Dermis lymphatic vessel endothelial cell (primary cell): Measurements from ENCODE around the gene OR8B2. TPM values are rescaled to one million over a fixed set of nuclear protein-coding genes. Genes with fewer than 3 reads are reported as not detected.

ENCODE experiments used
- total RNA-seq: library from RNA; depleted of rRNA; stranded (reverse); fragments of >200 nt; gene quantifications from 2 replicates; pipeline ENCODE4 v1.2.1, GENCODE V29; 2014

Gene OR8B2
- not detected in 2 replicates for total RNA-seq

GRCh38 chr11:124384399-124384798, at the start of gene OR8B2:
TSS of gene OR8B2 (minus strand) at chr11:124384499. CDS start at chr11:124383343, 1,156 bp downstream.

GRCh38 chr11:124424384-124424921, 40.2 kb upstream of the OR8B2 start, which contains the start of gene OR8B4:
TSS of gene OR8B4 (minus strand) at chr11:124424871. CDS start at chr11:124424871, 0 bp downstream.

GRCh38 chr11:124398924-124399323, 14.6 kb upstream of the OR8B2 start, which contains the start of gene OR8B3:
TSS of gene OR8B3 (minus strand) at chr11:124399024. CDS start at chr11:124397351, 1,673 bp downstream.

Other genes with a start within 250 kb of the OR8B2 start
- gene OR10D3, start 201.2 kb downstream of the OR8B2 start, total RNA-seq, result not detected in 2 replicates
- gene OR8G1, start 143.4 kb downstream of the OR8B2 start, total RNA-seq, result not detected in 2 replicates
- not detected in 2 replicates for gene OR8G5, start 128.1 kb downstream of the OR8B2 start, total RNA-seq
- not detected in 2 replicates for gene OR8D1, start 70.5 kb downstream of the OR8B2 start, total RNA-seq
- not detected in 2 replicates for gene OR8D2, start 64.3 kb downstream of the OR8B2 start, total RNA-seq
- not detected in 2 replicates for gene OR8B3, start 14.5 kb upstream of the OR8B2 start, total RNA-seq
- not detected in 2 replicates for gene OR8B4, start 40.4 kb upstream of the OR8B2 start, total RNA-seq
- gene OR8B8, start 61.2 kb upstream of the OR8B2 start, total RNA-seq, result not detected in 2 replicates
- gene OR8B12, start 159.2 kb upstream of the OR8B2 start, total RNA-seq, result not detected in 2 replicates
- gene OR8A1, start 185.5 kb upstream of the OR8B2 start, total RNA-seq, result not detected in 2 replicates
- not detected in 2 replicates for gene PANX3, start 226.9 kb upstream of the OR8B2 start, total RNA-seq
- gene TBRG1, start 238.4 kb upstream of the OR8B2 start, total RNA-seq, result 17.6 and 18.0 TPM in 2 replicates